Small intestine (tissue), 7 donors: ENCODE measurements around the gene MMP7. TPM values are rescaled to one million over a fixed set of nuclear protein-coding genes. Genes with fewer than 3 reads are reported as not detected.

Source experiments
- DNase-seq, 2 donors: peaks; one replicate each; pipeline versions ENCODE4 v3.0.0 to v3.0.0-alpha.2; 2013
- FAIRE-seq: peaks from 2 replicates; lab custom pipeline; 2012; peaks lifted over from hg19 to GRCh38; lab: Jason Lieb, UNC
- H3K27ac ChIP-seq, 3 donors: one replicate each; pipeline ENCODE4 v1.5.1; 2013; ENCODE audit warnings: low read length in 2 of 3, mild to moderate bottlenecking in 2 of 3, control low read depth in 1 of 3, inconsistent platforms in 1 of 3, low read depth in 1 of 3, moderate library complexity in 1 of 3
- H3K27me3 ChIP-seq, 3 donors: one replicate each; pipeline ENCODE4 v1.6.1; 2013; ENCODE audit warnings: low read length in 3 of 3, inconsistent platforms in 1 of 3; ENCODE audit not compliant: control insufficient read depth in 3 of 3, insufficient read depth in 3 of 3
- H3K36me3 ChIP-seq, 3 donors: one replicate each; pipeline ENCODE4 v1.6.1; 2013; ENCODE audit warnings: low read length in 3 of 3, inconsistent platforms in 1 of 3, low read depth in 1 of 3, mild to moderate bottlenecking in 1 of 3, moderate library complexity in 1 of 3; ENCODE audit not compliant: control insufficient read depth in 3 of 3, insufficient read depth in 2 of 3
- H3K4me1 ChIP-seq, 3 donors: one replicate each; pipeline ENCODE4 v1.6.1; 2013; ENCODE audit warnings: low read length in 2 of 3, inconsistent platforms in 1 of 3, low read depth in 1 of 3, mild to moderate bottlenecking in 1 of 3, moderate library complexity in 1 of 3; ENCODE audit not compliant: control insufficient read depth in 3 of 3, insufficient read depth in 2 of 3
- H3K4me3 ChIP-seq, 3 donors: one replicate each; pipeline ENCODE4 v1.5.1; 2013; ENCODE audit warnings: low read length in 3 of 3, control low read depth in 1 of 3, inconsistent platforms in 1 of 3, low read depth in 1 of 3, mild to moderate bottlenecking in 1 of 3, moderate library complexity in 1 of 3
- H3K9me3 ChIP-seq, 2 donors: one replicate each; pipeline ENCODE4 v1.6.1; 2013; ENCODE audit warnings: low read depth in 1 of 2, low read length in 1 of 2; ENCODE audit not compliant: control insufficient read depth in 2 of 2, insufficient read depth in 1 of 2
- WGBS, 3 donors: extraction: QIAGEN DNeasy Blood & Tissue Kit; methylation state at CpG; one replicate each; pipeline ENCODE4 v1.1.7; 2013; 5-methylcytosine and 5-hydroxymethylcytosine counted together
- polyA plus RNA-seq, 4 donors: library from polyadenylated mRNA; stranded (reverse) in 3 of 4; unstranded in 1 of 4; fragments of 200-250 nt in 3 of 4; fragments of 120-200 nt in 1 of 4; gene quantifications; one replicate each; pipeline versions ENCODE4 v1.2.1 to v1.2.3, GENCODE V29; 2013
- donor health status: healthy with polysubstance abuse.
- donor health status: control.
- donor health status: control.
- donor health status: Bipolar disorder and iron deficiency.
- donor health status: healthy.

Gene MMP7
- polyA plus RNA-seq, 4 donors, result 0.36 TPM; not detected in 3

GRCh38 chr11:102566112-102566511, 35.6 kb upstream of the MMP7 start:
- Histone ChIP-seq H3K4me3 (no peak overlapping the region), H3K27ac (no peak overlapping the region), H3K27me3 (peaks cover 0 to 13% (median 0%) of the 10 kb centered on the region in 3 donors), H3K9me3 (peaks cover 0 to 17% of the 10 kb centered on the region in 2 donors), H3K4me1 (peaks cover 0 to 3% (median 0%) of the 10 kb centered on the region in 3 donors), H3K36me3 (no peaks in the 10 kb centered on the region)
- WGBS, 3 donors, result 8 to 50% (median 33%) methylated on average over 1 of the region's 1 CpG
- peak in 1 of 2 donors; percentile 61 for DNase-seq
- no peak for FAIRE-seq

GRCh38 chr11:102564110-102564509, 33.6 kb upstream of the MMP7 start:
- no peak overlapping the region for H3K4me3 ChIP-seq
- DNase-seq, result peak; percentile 78 to 86

GRCh38 chr11:102561636-102562035, 31.1 kb upstream of the MMP7 start:
- Histone ChIP-seq H3K27ac (no peak overlapping the region), H3K27me3 (peaks cover 0 to 18% (median 1%) of the 10 kb centered on the region in 3 donors), H3K36me3 (no peaks in the 10 kb centered on the region), H3K4me1 (peaks cover 0 to 6% (median 3%) of the 10 kb centered on the region in 3 donors), H3K4me3 (no peak overlapping the region), H3K9me3 (peaks cover 0 to 13% of the 10 kb centered on the region in 2 donors)
- DNase-seq (no peak), FAIRE-seq (no peak)

More at GRCh38 chr11:102564110-102564509, 33.6 kb upstream of the MMP7 start:
- H3K27ac ChIP-seq, result no peak overlapping the region
- H3K36me3 ChIP-seq, result no peaks in the 10 kb centered on the region
- FAIRE-seq, result peak; percentile 91
- WGBS, 3 donors, result 15 to 46% (median 30%) methylated on average over 2 of the region's 2 CpGs
- peaks cover 0 to 11% (median 0%) of the 10 kb centered on the region in 3 donors for H3K27me3 ChIP-seq
- peaks cover 0 to 17% of the 10 kb centered on the region in 2 donors for H3K9me3 ChIP-seq
- H3K4me1 ChIP-seq, result peaks cover 0 to 6% (median 3%) of the 10 kb centered on the region in 3 donors

GRCh38 chr11:102560555-102561011, 30.0 kb upstream of the MMP7 start:
- WGBS, 3 donors, result 33 to 43% (median 39%) methylated on average over 6 of the region's 6 CpGs
- Histone ChIP-seq H3K36me3 (no peaks in the 10 kb centered on the region), H3K9me3 (peaks cover 0 to 5% of the 10 kb centered on the region in 2 donors), H3K27ac (peak overlapping the region in 2 of 3 donors; percentile 12 to 20), H3K4me3 (no peak overlapping the region), H3K4me1 (peaks cover 0 to 6% (median 3%) of the 10 kb centered on the region in 3 donors), H3K27me3 (peaks cover 0 to 18% (median 2%) of the 10 kb centered on the region in 3 donors)
- DNase-seq (peak in 1 of 2 donors; percentile 45), FAIRE-seq (no peak)

- H3K27me3 ChIP-seq, result peaks cover 0 to 18% (median 2%) of the 10 kb centered on the region in 3 donors
- no peak overlapping the region for H3K27ac ChIP-seq
- DNase-seq, result peak in 1 of 2 donors; percentile 13
- no peak overlapping the region for H3K4me3 ChIP-seq
- no peak for FAIRE-seq
- H3K36me3 ChIP-seq, result no peaks in the 10 kb centered on the region
- H3K9me3 ChIP-seq, result peaks cover 0 to 5% of the 10 kb centered on the region in 2 donors
- H3K4me1 ChIP-seq, result peaks cover 0 to 6% (median 3%) of the 10 kb centered on the region in 3 donors
Measured at GRCh38 chr11:102559839-102560238, 29.3 kb upstream of the MMP7 start.

- H3K4me1 ChIP-seq, result peaks cover 0 to 3% (median 0%) of the 10 kb centered on the region in 3 donors
- no peaks in the 10 kb centered on the region for H3K36me3 ChIP-seq
- peaks cover 0 to 7% (median 2%) of the 10 kb centered on the region in 3 donors for H3K27me3 ChIP-seq
- H3K27ac ChIP-seq, result no peak overlapping the region
- H3K9me3 ChIP-seq, result peaks cover 0 to 5% of the 10 kb centered on the region in 2 donors
- H3K4me3 ChIP-seq, result no peak overlapping the region
- WGBS, 3 donors, result 81 to 82% (median 82%) methylated on average over 3 of the region's 3 CpGs
- DNase-seq (no peak), FAIRE-seq (no peak)
Measured at GRCh38 chr11:102555091-102555490, 24.5 kb upstream of the MMP7 start.

GRCh38 chr11:102553835-102554282, 23.3 kb upstream of the MMP7 start:
- Histone ChIP-seq H3K4me3 (no peak overlapping the region), H3K36me3 (no peaks in the 10 kb centered on the region), H3K4me1 (no peaks in the 10 kb centered on the region), H3K27me3 (peaks cover 0 to 7% (median 2%) of the 10 kb centered on the region in 3 donors), H3K9me3 (peaks cover 0 to 5% of the 10 kb centered on the region in 2 donors), H3K27ac (no peak overlapping the region)
- FAIRE-seq, result no peak
- 82 to 88% (median 85%) methylated on average over 5 of the region's 5 CpGs for WGBS, 3 donors
- no peak for DNase-seq

GRCh38 chr11:102552447-102553194, 22.1 kb upstream of the MMP7 start:
- Histone ChIP-seq H3K4me1 (no peaks in the 10 kb centered on the region), H3K27ac (no peak overlapping the region), H3K27me3 (peaks cover 0 to 2% (median 0%) of the 10 kb centered on the region in 3 donors), H3K9me3 (no peaks in the 10 kb centered on the region), H3K4me3 (no peak overlapping the region), H3K36me3 (no peaks in the 10 kb centered on the region)
- DNase-seq (peak; percentile 14 to 26), FAIRE-seq (no peak)
- 33 to 63% (median 57%) methylated on average over 8 of the region's 8 CpGs for WGBS, 3 donors
